GM21447 (cell line): Measurements from ENCODE around the gene RCSD1.
"Not testable (repeated sequence)": the region's sequence is repeated elsewhere in the genome, so short reads cannot be mapped to it uniquely, and the experiment has no call there.

ENCODE experiments used
- ATAC-seq: cut with Tn5 transposase; IDR thresholded peaks from one replicate; pipeline ENCODE4 v1.9.1; 2021; ENCODE audit not compliant: unreplicated experiment

The RCSD1 gene

GRCh38 chr1:167710836-167711235, 80.8 kb downstream of the RCSD1 start:
- ATAC-seq = no peak

GRCh38 chr1:167711797-167712196, 81.8 kb downstream of the RCSD1 start:
- ATAC-seq = no peak

GRCh38 chr1:167713330-167714081, 83.5 kb downstream of the RCSD1 start:
- no peak for ATAC-seq

- peak; percentile 41 for ATAC-seq
Observed at GRCh38 chr1:167714098-167714438, 84.0 kb downstream of the RCSD1 start.

- peak; percentile 44 for ATAC-seq
Observed at GRCh38 chr1:167714439-167715156, 84.6 kb downstream of the RCSD1 start.

- ATAC-seq = peak; percentile 43
Observed at GRCh38 chr1:167715157-167715999, 85.3 kb downstream of the RCSD1 start.

- ATAC-seq = no peak
Observed at GRCh38 chr1:167716000-167716271, 85.9 kb downstream of the RCSD1 start.

GRCh38 chr1:167717351-167717750, 87.3 kb downstream of the RCSD1 start:
- ATAC-seq = no peak

GRCh38 chr1:167718914-167719691, 89.1 kb downstream of the RCSD1 start:
- ATAC-seq = no peak

- not testable (repeated sequence) for ATAC-seq
Observed at GRCh38 chr1:167719715-167720421, 89.8 kb downstream of the RCSD1 start.

- no peak for ATAC-seq
Observed at GRCh38 chr1:167720965-167721616, 91.1 kb downstream of the RCSD1 start.

- peak; percentile 86 for ATAC-seq
Observed at GRCh38 chr1:167721617-167722151, 91.7 kb downstream of the RCSD1 start, which contains the start of gene MPZL1. TSS of gene MPZL1 (plus strand) at chr1:167721982. CDS start at chr1:167722152, 170 bp downstream.

- ATAC-seq = peak; percentile 33
Observed at GRCh38 chr1:167722152-167722869, 92.3 kb downstream of the RCSD1 start.

- no peak for ATAC-seq
Observed at GRCh38 chr1:167722870-167723251, 92.8 kb downstream of the RCSD1 start.

- no peak for ATAC-seq
Observed at GRCh38 chr1:167723707-167724323, 93.8 kb downstream of the RCSD1 start.

- no peak for ATAC-seq
Observed at GRCh38 chr1:167726008-167726407, 96.0 kb downstream of the RCSD1 start.

GRCh38 chr1:167728818-167729410, 98.9 kb downstream of the RCSD1 start:
- ATAC-seq = no peak

GRCh38 chr1:167734227-167734626, 104.2 kb downstream of the RCSD1 start:
- ATAC-seq = no peak
